Prostate gland (tissue), 2 donors: ENCODE data around the gene SSTR3.

Source experiments
- POLR2A ChIP-seq: fragments of 450-650 bp; IDR thresholded peaks from one replicate; pipeline ENCODE4 v1.6.1; 2016; ENCODE audit warnings: antibody characterized with exemption, mild to moderate bottlenecking
- POLR2AphosphoS5 ChIP-seq: sonication (generic); formaldehyde crosslinking; IDR thresholded peaks from one replicate; pipeline ENCODE4 v1.6.1; 2017; ENCODE audit warnings: antibody characterized with exemption
- TF ChIP-seq, protein P1 (sequence below), 4 experiments: fragments of 200-600 bp in 2 of 4; fragments of 450-650 bp in 2 of 4; sonication (generic) in 2 of 4; IDR thresholded peaks; 1 replicate in 3 of 4; 2 replicates in 1 of 4; pipeline ENCODE4 v1.5.1; 2016 to 2019; ENCODE audit warnings: antibody characterized with exemption in 4 of 4, mild to moderate bottlenecking in 2 of 4, moderate library complexity in 2 of 4

- TF ChIP-seq POLR2AphosphoS5 (no peak), POLR2A (no peak)
- TF ChIP-seq, protein P1, sequence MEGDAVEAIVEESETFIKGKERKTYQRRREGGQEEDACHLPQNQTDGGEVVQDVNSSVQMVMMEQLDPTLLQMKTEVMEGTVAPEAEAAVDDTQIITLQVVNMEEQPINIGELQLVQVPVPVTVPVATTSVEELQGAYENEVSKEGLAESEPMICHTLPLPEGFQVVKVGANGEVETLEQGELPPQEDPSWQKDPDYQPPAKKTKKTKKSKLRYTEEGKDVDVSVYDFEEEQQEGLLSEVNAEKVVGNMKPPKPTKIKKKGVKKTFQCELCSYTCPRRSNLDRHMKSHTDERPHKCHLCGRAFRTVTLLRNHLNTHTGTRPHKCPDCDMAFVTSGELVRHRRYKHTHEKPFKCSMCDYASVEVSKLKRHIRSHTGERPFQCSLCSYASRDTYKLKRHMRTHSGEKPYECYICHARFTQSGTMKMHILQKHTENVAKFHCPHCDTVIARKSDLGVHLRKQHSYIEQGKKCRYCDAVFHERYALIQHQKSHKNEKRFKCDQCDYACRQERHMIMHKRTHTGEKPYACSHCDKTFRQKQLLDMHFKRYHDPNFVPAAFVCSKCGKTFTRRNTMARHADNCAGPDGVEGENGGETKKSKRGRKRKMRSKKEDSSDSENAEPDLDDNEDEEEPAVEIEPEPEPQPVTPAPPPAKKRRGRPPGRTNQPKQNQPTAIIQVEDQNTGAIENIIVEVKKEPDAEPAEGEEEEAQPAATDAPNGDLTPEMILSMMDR (IDR thresholded peaks at IDR 0.05) = no peak
Measured at GRCh38 chr22:37192204-37192603, 20.1 kb downstream of the SSTR3 start.
